IMR-90 (cell line): ENCODE measurements around the gene LAMA2. TPM values are rescaled to one million over a fixed set of nuclear protein-coding genes. Genes with fewer than 3 reads are reported as not detected.

Source experiments
- ATAC-seq: fragments of 200-7000 bp; cut with Tn5 transposase; 2 replicates; pipeline ENCODE4 v1.9.1; 2020; ENCODE audit warnings: low read depth, mild to moderate bottlenecking, moderate library complexity
- BruUV-seq: library from RNA; stranded (reverse); fragments of 400-500 nt; replicated peaks from 2 replicates; lab custom pipeline; 2021; lab: Mats Ljungman, UMichigan
- CTCF ChIA-PET: fragments of 300-600 bp; formaldehyde crosslinking; extraction: SDS; loops from one replicate; lab custom pipeline; 2021; ENCODE audit warnings: antibody characterized with exemption; lab: Yijun Ruan, JAX
- POLR2A ChIA-PET: fragments of 300-600 bp; sonication (Branson Sonifier 250); formaldehyde crosslinking; loops from one replicate; lab custom pipeline; 2022; ENCODE audit warnings: antibody characterized with exemption; ENCODE audit not compliant: unreplicated experiment; lab: Charles Lee
- DNase-seq: peaks from one replicate; pipeline ENCODE4 v3.0.0; 2013
- H2AFZ ChIP-seq: replicated peaks from 2 replicates; pipeline ENCODE3; 2013; ENCODE audit warnings: low read length, mild to moderate bottlenecking; ENCODE audit not compliant: poor library complexity
- H2AK5ac ChIP-seq: 2 replicates; pipeline ENCODE4 v1.6.1; 2013; ENCODE audit warnings: low read depth, low read length, inconsistent platforms
- H2AK9ac ChIP-seq: replicated peaks from 2 replicates; pipeline ENCODE3; 2013; ENCODE audit warnings: mild to moderate bottlenecking, low read depth, low read length, moderate library complexity; ENCODE audit not compliant: poor library complexity
- H2BK120ac ChIP-seq: 2 replicates; pipeline ENCODE4 v1.6.1; 2013; ENCODE audit warnings: low read depth, low read length, inconsistent platforms
- H2BK15ac ChIP-seq: 3 replicates; pipeline ENCODE4 v1.6.1; 2013; ENCODE audit warnings: low read depth, low read length, inconsistent platforms
- H2BK20ac ChIP-seq: 2 replicates; pipeline ENCODE4 v1.6.1; 2013; ENCODE audit warnings: low read depth, mild to moderate bottlenecking, inconsistent platforms, low read length, moderate library complexity
- H2BK5ac ChIP-seq: 2 replicates; pipeline ENCODE4 v1.6.1; 2013; ENCODE audit warnings: mild to moderate bottlenecking, low read depth, low read length, inconsistent platforms; ENCODE audit not compliant: poor library complexity, severe bottlenecking
- H3K14ac ChIP-seq: replicated peaks from 2 replicates; pipeline ENCODE4 v1.6.1; 2013; ENCODE audit warnings: low read depth, low read length, inconsistent platforms
- H3K18ac ChIP-seq: 2 replicates; pipeline ENCODE4 v1.6.1; 2013; ENCODE audit warnings: low read depth, low read length, control low read depth
- H3K23ac ChIP-seq: 2 replicates; pipeline ENCODE4 v1.6.1; 2013; ENCODE audit warnings: low read depth, low read length, inconsistent platforms
- H3K27ac ChIP-seq: 2 replicates; pipeline ENCODE4 v1.5.1; 2013; ENCODE audit warnings: mild to moderate bottlenecking, control low read depth, low read length; ENCODE audit not compliant: insufficient read depth
- H3K27me3 ChIP-seq: 2 replicates; pipeline ENCODE4 v1.6.1; 2013; ENCODE audit warnings: low read length; ENCODE audit not compliant: control insufficient read depth, insufficient read depth
- H3K36me3 ChIP-seq: 2 replicates; pipeline ENCODE4 v1.6.1; 2013; ENCODE audit warnings: low read length, mixed read lengths; ENCODE audit not compliant: control insufficient read depth, insufficient read depth
- H3K4ac ChIP-seq: 2 replicates; pipeline ENCODE4 v1.6.1; 2013; ENCODE audit warnings: low read depth, low read length, inconsistent platforms
- H3K4me1 ChIP-seq: 2 replicates; pipeline ENCODE4 v1.6.1; 2013; ENCODE audit warnings: low read length, mixed read lengths; ENCODE audit not compliant: control insufficient read depth, insufficient read depth
- H3K4me2 ChIP-seq: 2 replicates; pipeline ENCODE4 v1.6.1; 2013; ENCODE audit warnings: low read depth, mild to moderate bottlenecking, control low read depth, low read length, moderate library complexity
- H3K4me3 ChIP-seq: 2 replicates; pipeline ENCODE4 v1.5.1; 2013; ENCODE audit warnings: low read depth, mild to moderate bottlenecking, control low read depth, low read length, moderate library complexity; ENCODE audit not compliant: insufficient read depth
- H3K56ac ChIP-seq: 2 replicates; pipeline ENCODE4 v1.6.1; 2013; ENCODE audit warnings: low read length, inconsistent platforms; ENCODE audit not compliant: insufficient read depth; ENCODE audit errors: extremely low read depth
- H3K79me1 ChIP-seq, 2 experiments: 2 replicates each; pipeline ENCODE4 v1.6.1; 2013; ENCODE audit warnings: low read length in 2 of 2, inconsistent platforms in 1 of 2, low read depth in 1 of 2
- H3K9ac ChIP-seq: 2 replicates; pipeline ENCODE4 v1.6.1; 2013; ENCODE audit warnings: low read depth, low read length, control low read depth
- H3K9me1 ChIP-seq: 2 replicates; pipeline ENCODE4 v1.6.1; 2013; ENCODE audit warnings: low read length, inconsistent platforms; ENCODE audit not compliant: insufficient read depth
- H3K9me3 ChIP-seq: 2 replicates; pipeline ENCODE4 v1.6.1; 2013; ENCODE audit warnings: low read length; ENCODE audit not compliant: control insufficient read depth, insufficient read depth
- H4K20me1 ChIP-seq: 2 replicates; pipeline ENCODE4 v1.6.1; 2013; ENCODE audit warnings: low read length, inconsistent platforms; ENCODE audit not compliant: insufficient read depth
- H4K5ac ChIP-seq: 2 replicates; pipeline ENCODE4 v1.6.1; 2013; ENCODE audit warnings: mild to moderate bottlenecking, low read depth, low read length, control low read depth
- H4K8ac ChIP-seq, 2 experiments: 2 replicates each; pipeline ENCODE4 v1.6.1; 2013; ENCODE audit warnings: low read depth in 2 of 2, low read length in 2 of 2, control low read depth in 1 of 2, inconsistent platforms in 1 of 2
- H4K91ac ChIP-seq: 2 replicates; pipeline ENCODE4 v1.6.1; 2013; ENCODE audit warnings: low read depth, low read length, inconsistent platforms; ENCODE audit not compliant: insufficient read depth
- ELK1 ChIP-seq: fragments of 150-350 bp; IDR thresholded peaks from 2 replicates; pipeline ENCODE4 v1.6.1; 2016; ENCODE audit warnings: low read depth, mild to moderate bottlenecking, low read length, moderate library complexity, borderline replicate concordance
- MAFK ChIP-seq: IDR thresholded peaks from 2 replicates; pipeline ENCODE4 v1.6.1; 2012; ENCODE audit warnings: low read depth, low read length, improper control_type of control experiment
- NFE2L2 ChIP-seq: fragments of 150-350 bp; IDR thresholded peaks from 2 replicates; pipeline ENCODE4 v1.6.1; 2016; ENCODE audit warnings: low read depth, mild to moderate bottlenecking, low read length
- RAD21 ChIP-seq: IDR thresholded peaks from 2 replicates; pipeline ENCODE4 v1.6.1; 2012; ENCODE audit warnings: low read length, improper control_type of control experiment
- RCOR1 ChIP-seq: IDR thresholded peaks from 2 replicates; pipeline ENCODE4 v1.6.1; 2012; ENCODE audit warnings: mild to moderate bottlenecking, low read length, improper control_type of control experiment; ENCODE audit not compliant: insufficient replicate concordance
- RFX5 ChIP-seq: IDR thresholded peaks from 2 replicates; pipeline ENCODE4 v1.8.0; 2012; ENCODE audit warnings: low read depth, mild to moderate bottlenecking, low read length, moderate library complexity
- USF2 ChIP-seq: fragments of 150-350 bp; IDR thresholded peaks from 2 replicates; pipeline ENCODE4 v1.6.1; 2017; ENCODE audit warnings: mild to moderate bottlenecking, antibody characterized with exemption, low read length, low read depth
- WGBS, 2 experiments: methylation state at CpG; one replicate each; pipeline versions ENCODE4 v1.1.5 to v1.1.7; 2013; ENCODE audit warnings: missing lambda C conversion rate in 2 of 2; ENCODE audit not compliant: insufficient read length in 1 of 2; ENCODE audit errors: extremely low coverage in 2 of 2; 5-methylcytosine and 5-hydroxymethylcytosine counted together
- dilution Hi-C: fragments of 300-500 bp; cut with HindIII; formaldehyde crosslinking; loops from one replicate; pipeline ENCODE4 v1.14.3; 2018; ENCODE audit warnings: low sequenced_read_pairs; ENCODE audit not compliant: unreplicated experiment
- in situ Hi-C: fragments of 300-500 bp; cut with MboI; formaldehyde crosslinking; loops from 3 replicates; pipeline ENCODE4 v1.14.3; 2019; ENCODE audit warnings: low sequenced_read_pairs, inconsistent platforms, mixed read lengths
- intact Hi-C: fragments of 100-400 bp; cut with micrococcal nuclease; formaldehyde crosslinking; loops from 2 replicates; pipeline ENCODE4 v1.10.0; 2022
- polyA plus RNA-seq, 3 experiments: library from polyadenylated mRNA; depleted of rRNA; stranded (reverse); fragments of >200 nt; gene quantifications; 2 replicates each; pipeline ENCODE4 v1.2.3, GENCODE V29; 2012; ENCODE audit warnings: low replicate concordance in 1 of 3
- total RNA-seq: library from RNA; depleted of rRNA; stranded (reverse); fragments of >200 nt; gene quantifications from 2 replicates; pipeline ENCODE4 v1.2.3, GENCODE V29; 2012

LAMA2 gene
- total and polyA plus RNA-seq, 2 of the 4 experiments (the other 2 are of a cell fraction): 9.9 to 13.3 TPM

GRCh38 chr6:129331450-129332138, 448.7 kb downstream of the LAMA2 start:
- in situ Hi-C loops (no loop called here), dilution Hi-C loops (no loop called here), intact Hi-C loops (no loop called here)
- Histone ChIP-seq H3K9me1 (peaks cover 2% of the 10 kb centered on the region; the same call in 1 of the 2 replicates), H3K4ac (peak overlapping the region; percentile 94), H2AK5ac (peak overlapping the region; percentile 95), H4K20me1 (no peaks in the 10 kb centered on the region), H3K4me3 (no peak overlapping the region), H2BK5ac (peak overlapping the region; percentile 94), H3K23ac (peak overlapping the region; percentile 95), H4K5ac (peak overlapping the region; percentile 68; the same call in 1 of the 2 replicates), H2BK20ac (peak overlapping the region; percentile 99), H2AK9ac (no peak overlapping the region), H3K9me3 (no peaks in the 10 kb centered on the region), H3K4me1 (peaks cover 5% of the 10 kb centered on the region; the same call in 1 of the 2 replicates), H3K56ac (peak overlapping the region; percentile 3; the same call in 1 of the 2 replicates), H4K8ac (peak overlapping the region; percentile 73 to 95; a peak in 3 of 4 replicates), H3K9ac (no peak overlapping the region), H2AFZ (peak overlapping the region; percentile 71), H3K36me3 (no peaks in the 10 kb centered on the region), H2BK15ac (peak overlapping the region; percentile 96), H3K27ac (peak overlapping the region; percentile 17; the same call in 1 of the 2 replicates), H3K14ac (peak overlapping the region; percentile 92), H3K18ac (peak overlapping the region; percentile 92; the same call in 1 of the 2 replicates), H3K27me3 (no peaks in the 10 kb centered on the region), H2BK120ac (peak overlapping the region; percentile 93), H3K79me1 (no peaks in the 10 kb centered on the region), H3K4me2 (peak overlapping the region; percentile 67; the same call in 1 of the 2 replicates), H4K91ac (peak overlapping the region; percentile 80)
- 8% methylated on average over 2 of the region's 2 CpGs; no CpG with 5 or more reads in 1 of the 2 experiments for WGBS, 2 experiments
- peak; percentile 80 for ATAC-seq
- no TSS peak for BruUV-seq
- TF ChIP-seq MAFK (no peak), RFX5 (no peak), RCOR1 (no peak), NFE2L2 (no peak), ELK1 (no peak), USF2 (no peak), RAD21 (no peak)
- CTCF ChIA-PET: no interaction called here
- peak; percentile 78 for DNase-seq
- POLR2A ChIA-PET: no interaction called here
